GM10847 (cell line): ENCODE data around the gene MARCO.

Source experiments
- POLR2A ChIP-seq: IDR thresholded peaks from 2 replicates; pipeline ENCODE4 v1.6.1; 2011; ENCODE audit not compliant: insufficient read length; ENCODE audit errors: extremely low read depth

MARCO gene

GRCh38 chr2:118954297-118955060, 12.5 kb downstream of the MARCO start:
- TF ChIP-seq POLR2A = no peak

- TF ChIP-seq POLR2A = no peak
Measured at GRCh38 chr2:118965737-118966136, 23.7 kb downstream of the MARCO start.

- no peak for TF ChIP-seq POLR2A
Measured at GRCh38 chr2:118967124-118967880, 25.3 kb downstream of the MARCO start.

GRCh38 chr2:118968042-118968441, 26.0 kb downstream of the MARCO start:
- no peak for TF ChIP-seq POLR2A

- no peak for TF ChIP-seq POLR2A
Measured at GRCh38 chr2:118968961-118969733, 27.2 kb downstream of the MARCO start.

GRCh38 chr2:118969734-118970395, 27.9 kb downstream of the MARCO start:
- TF ChIP-seq POLR2A = no peak

- no peak for TF ChIP-seq POLR2A
Measured at GRCh38 chr2:118970396-118971135, 28.6 kb downstream of the MARCO start.

- TF ChIP-seq POLR2A = no peak
Measured at GRCh38 chr2:118971245-118972122, 29.5 kb downstream of the MARCO start.

GRCh38 chr2:118973542-118973951, 31.6 kb downstream of the MARCO start:
- TF ChIP-seq POLR2A = no peak

- no peak for TF ChIP-seq POLR2A
Measured at GRCh38 chr2:118974103-118974993, 32.4 kb downstream of the MARCO start.

- no peak for TF ChIP-seq POLR2A
Measured at GRCh38 chr2:118975133-118975532, 33.1 kb downstream of the MARCO start.

- TF ChIP-seq POLR2A = no peak
Measured at GRCh38 chr2:118978064-118978463, 36.1 kb downstream of the MARCO start.
